ENCODE data around the gene OR9A2.

The OR9A2 gene

GRCh38 chr7:143027032-143027431, at the start of gene OR9A2:
Gene OR9A2 (minus strand): TSS chr7:143027132. CDS start chr7:143027132, 0 bp downstream.
- DNase-seq = no peak

GRCh38 chr7:143074141-143074540, 47.2 kb upstream of the OR9A2 start:
- no peak for DNase-seq

GRCh38 chr7:143073556-143073955, 46.6 kb upstream of the OR9A2 start:
- no peak for DNase-seq

- no peak for DNase-seq
Measured at GRCh38 chr7:143069912-143070500, 43.1 kb upstream of the OR9A2 start.

GRCh38 chr7:143068446-143068845, 41.5 kb upstream of the OR9A2 start:
- DNase-seq = no peak

- DNase-seq = no peak
Measured at GRCh38 chr7:143063741-143064140, 36.8 kb upstream of the OR9A2 start.

- no peak for DNase-seq
Measured at GRCh38 chr7:143055754-143056153, 28.8 kb upstream of the OR9A2 start.

- no peak for DNase-seq
Measured at GRCh38 chr7:143054621-143055020, 27.7 kb upstream of the OR9A2 start.

- DNase-seq = no peak
Measured at GRCh38 chr7:143052041-143052440, 25.1 kb upstream of the OR9A2 start, which contains the start of gene OR6V1. Gene OR6V1 (plus strand): TSS chr7:143052341. CDS start chr7:143052341, 0 bp downstream.

GRCh38 chr7:143050931-143051330, 24.0 kb upstream of the OR9A2 start:
- DNase-seq = no peak

GRCh38 chr7:143049362-143049761, 22.4 kb upstream of the OR9A2 start:
- DNase-seq = no peak

- DNase-seq = no peak
Measured at GRCh38 chr7:143048827-143049226, 21.9 kb upstream of the OR9A2 start.

- no peak for DNase-seq
Measured at GRCh38 chr7:143047326-143047725, 20.4 kb upstream of the OR9A2 start.

GRCh38 chr7:143046426-143046851, 19.5 kb upstream of the OR9A2 start:
- DNase-seq = no peak

- no peak for DNase-seq
Measured at GRCh38 chr7:143043391-143043790, 16.5 kb upstream of the OR9A2 start.

- DNase-seq = no peak
Measured at GRCh38 chr7:143042790-143043271, 15.9 kb upstream of the OR9A2 start.

- no peak for DNase-seq
Measured at GRCh38 chr7:143042159-143042789, 15.3 kb upstream of the OR9A2 start.

GRCh38 chr7:143041346-143041745, 14.4 kb upstream of the OR9A2 start:
- no peak for DNase-seq

GRCh38 chr7:143040209-143040715, 13.3 kb upstream of the OR9A2 start:
- DNase-seq = no peak

GRCh38 chr7:143038635-143039034, 11.7 kb upstream of the OR9A2 start:
- no peak for DNase-seq

GRCh38 chr7:143027683-143028082, 751 bp upstream of the OR9A2 start:
- no peak for DNase-seq

GRCh38 chr7:143025371-143025770, 1.6 kb downstream of the OR9A2 start:
- DNase-seq = no peak

GRCh38 chr7:143023047-143023446, 3.9 kb downstream of the OR9A2 start:
- no peak for DNase-seq

GRCh38 chr7:143018931-143019330, 8.0 kb downstream of the OR9A2 start:
- DNase-seq = no peak
